HT-29 (cell line): ENCODE data around the gene OPALIN. TPM values are rescaled to one million over a fixed set of nuclear protein-coding genes. Genes with fewer than 3 reads are reported as not detected.

Experiments
- DNase-seq: peaks from one replicate; pipeline ENCODE4 v3.0.0-alpha.2; 2015; ENCODE audit warnings: low spot score
- total RNA-seq: library from RNA; depleted of rRNA; stranded (reverse); fragments of >200 nt; shearing (Covaris generic); gene quantifications from 2 replicates; pipeline ENCODE4 v1.2.3, GENCODE V29; 2014

OPALIN gene
- total RNA-seq, 1 experiment from 2014 or later = not detected

- no peak for DNase-seq
These were observed 15.8 kb upstream of the OPALIN start for GRCh38 chr10:96374639-96374984.

GRCh38 chr10:96374004-96374403, 15.2 kb upstream of the OPALIN start:
- DNase-seq = no peak

- no peak for DNase-seq
These were observed 12.6 kb upstream of the OPALIN start for GRCh38 chr10:96371356-96371755.

GRCh38 chr10:96370584-96371157, 11.9 kb upstream of the OPALIN start:
- DNase-seq = peak; percentile 60

GRCh38 chr10:96369890-96370583, 11.2 kb upstream of the OPALIN start:
- DNase-seq = peak; percentile 9

GRCh38 chr10:96368971-96369370, 10.2 kb upstream of the OPALIN start:
- DNase-seq = no peak

GRCh38 chr10:96367470-96367869, 8.7 kb upstream of the OPALIN start:
- no peak for DNase-seq

GRCh38 chr10:96366508-96366907, 7.7 kb upstream of the OPALIN start:
- DNase-seq = no peak

- DNase-seq = no peak
These were observed 6.8 kb upstream of the OPALIN start for GRCh38 chr10:96365571-96365970.

GRCh38 chr10:96360766-96361165, 2.0 kb upstream of the OPALIN start:
- no peak for DNase-seq

GRCh38 chr10:96360331-96360730, 1.5 kb upstream of the OPALIN start:
- no peak for DNase-seq

- DNase-seq = no peak
These were observed 814 bp upstream of the OPALIN start for GRCh38 chr10:96359616-96360015.

GRCh38 chr10:96357038-96357620, 1.7 kb downstream of the OPALIN start:
- DNase-seq = no peak

- no peak for DNase-seq
These were observed 6.2 kb downstream of the OPALIN start for GRCh38 chr10:96352582-96352981.

GRCh38 chr10:96352027-96352426, 6.8 kb downstream of the OPALIN start:
- no peak for DNase-seq

- no peak for DNase-seq
These were observed 12.5 kb downstream of the OPALIN start for GRCh38 chr10:96346295-96346694.

GRCh38 chr10:96345222-96345621, 13.6 kb downstream of the OPALIN start:
- DNase-seq = no peak

GRCh38 chr10:96344178-96344577, 14.6 kb downstream of the OPALIN start:
- no peak for DNase-seq

- DNase-seq = no peak
These were observed 16.4 kb downstream of the OPALIN start for GRCh38 chr10:96342402-96342801.

GRCh38 chr10:96341219-96342182, 17.3 kb downstream of the OPALIN start:
- DNase-seq = no peak

- DNase-seq = peak; percentile 58
These were observed 18.6 kb downstream of the OPALIN start for GRCh38 chr10:96339956-96340904.
